ENCODE data around the gene UST. TPM values are rescaled to one million over a fixed set of nuclear protein-coding genes. Genes with fewer than 3 reads are reported as not detected.
"Not testable (repeated sequence)": the region's sequence is repeated elsewhere in the genome, so short reads cannot be mapped to it uniquely, and the experiment has no call there.

Gene UST
- total RNA-seq, 4 donors from 2014 or later: 13.5 to 47.1 (median 33.0) TPM

- WGBS, 2 donors: 95 to 96% methylated on average over 6 of the region's 6 CpGs
- H3K4me3 ChIP-seq: no peak overlapping the region
- no peak overlapping the region for H3K27ac ChIP-seq
- peaks cover 0 to 18% (median 0%) of the 10 kb centered on the region in 3 donors for H3K36me3 ChIP-seq
- TF ChIP-seq POLR2A (IDR thresholded peaks at IDR 0.05) (no peak), CTCF (IDR thresholded peaks at IDR 0.05) (no peak), EP300 (IDR thresholded peaks at IDR 0.05) (no peak)
- DNase-seq (ENCODE audit: low spot score in 2 of 2): no peak
- peaks cover 0 to 21% (median 0%) of the 10 kb centered on the region in 4 donors for H3K4me1 ChIP-seq
- no peaks in the 10 kb centered on the region for H3K9me3 ChIP-seq
- no peaks in the 10 kb centered on the region for H3K27me3 ChIP-seq
Measured at GRCh38 chr6:148954461-148954860, 207.6 kb downstream of the UST start.

GRCh38 chr6:148954934-148955333 lies 208.1 kb downstream of the UST start:
- Histone ChIP-seq H3K27ac (no peak overlapping the region), H3K27me3 (no peaks in the 10 kb centered on the region), H3K4me3 (no peak overlapping the region), H3K36me3 (peaks cover 0 to 23% (median 0%) of the 10 kb centered on the region in 3 donors), H3K9me3 (no peaks in the 10 kb centered on the region), H3K4me1 (peaks cover 0 to 16% (median 0%) of the 10 kb centered on the region in 4 donors)
- TF ChIP-seq CTCF (IDR thresholded peaks at IDR 0.05) (no peak), EP300 (IDR thresholded peaks at IDR 0.05) (no peak), POLR2A (IDR thresholded peaks at IDR 0.05) (no peak)
- DNase-seq (ENCODE audit: low spot score in 2 of 2): no peak
- 76 to 82% methylated on average over 3 of the region's 3 CpGs for WGBS, 2 donors

GRCh38 chr6:148955441-148955840 lies 208.6 kb downstream of the UST start:
- Histone ChIP-seq H3K27me3 (no peaks in the 10 kb centered on the region), H3K27ac (no peak overlapping the region), H3K9me3 (no peaks in the 10 kb centered on the region), H3K36me3 (peaks cover 0 to 27% (median 0%) of the 10 kb centered on the region in 3 donors), H3K4me3 (no peak overlapping the region), H3K4me1 (peaks cover 0 to 15% (median 0%) of the 10 kb centered on the region in 4 donors)
- TF ChIP-seq POLR2A (IDR thresholded peaks at IDR 0.05) (no peak), EP300 (IDR thresholded peaks at IDR 0.05) (no peak), CTCF (IDR thresholded peaks at IDR 0.05) (no peak)
- DNase-seq (ENCODE audit: low spot score in 2 of 2): no peak
- 95 to 97% methylated on average over 3 of the region's 3 CpGs for WGBS, 2 donors

GRCh38 chr6:148956163-148956562 lies 209.3 kb downstream of the UST start:
- not testable (repeated sequence) for H3K9me3 ChIP-seq; H3K4me3 ChIP-seq; DNase-seq (ENCODE audit: low spot score in 2 of 2); H3K27ac ChIP-seq; H3K27me3 ChIP-seq
- H3K36me3 ChIP-seq: peaks cover 0 to 27% (median 0%) of the 10 kb centered on the region in 3 donors
- WGBS, 2 donors: 92 to 99% methylated on average over 7 of the region's 7 CpGs
- H3K4me1 ChIP-seq: peaks cover 0 to 15% (median 0%) of the 10 kb centered on the region in 4 donors

- H3K4me3 ChIP-seq: no peak overlapping the region
- 91 to 95% methylated on average over 5 of the region's 5 CpGs for WGBS, 2 donors
- H3K36me3 ChIP-seq: peaks cover 0 to 27% (median 0%) of the 10 kb centered on the region in 3 donors
- DNase-seq (ENCODE audit: low spot score in 2 of 2): no peak
- H3K9me3 ChIP-seq: no peaks in the 10 kb centered on the region
- H3K27ac ChIP-seq: no peak overlapping the region
- TF ChIP-seq CTCF (IDR thresholded peaks at IDR 0.05) (no peak), EP300 (IDR thresholded peaks at IDR 0.05) (no peak), POLR2A (IDR thresholded peaks at IDR 0.05) (no peak)
- H3K27me3 ChIP-seq: no peaks in the 10 kb centered on the region
- H3K4me1 ChIP-seq: peaks cover 0 to 4% (median 0%) of the 10 kb centered on the region in 4 donors
Measured at GRCh38 chr6:148957752-148958151, 210.9 kb downstream of the UST start.

GRCh38 chr6:148959008-148959407 lies 212.2 kb downstream of the UST start:
- TF ChIP-seq CTCF (IDR thresholded peaks at IDR 0.05) (no peak), EP300 (IDR thresholded peaks at IDR 0.05) (no peak), POLR2A (IDR thresholded peaks at IDR 0.05) (no peak)
- no peak overlapping the region for H3K27ac ChIP-seq
- H3K4me1 ChIP-seq: no peaks in the 10 kb centered on the region
- WGBS, 2 donors: 76 to 77% methylated on average over 3 of the region's 3 CpGs
- no peak for DNase-seq (ENCODE audit: low spot score in 2 of 2)
- H3K4me3 ChIP-seq: no peak overlapping the region
- no peaks in the 10 kb centered on the region for H3K9me3 ChIP-seq
- H3K27me3 ChIP-seq: no peaks in the 10 kb centered on the region
- H3K36me3 ChIP-seq: peaks cover 0 to 28% (median 0%) of the 10 kb centered on the region in 3 donors
